A549 (cell line): Measurements from ENCODE around the gene RAPGEF6. TPM values are rescaled to one million over a fixed set of nuclear protein-coding genes. Genes with fewer than 3 reads are reported as not detected.

Experiments
- ATAC-seq, 2 experiments: fragments of 200-7000 bp in 1 of 2; fragments of >200 bp in 1 of 2; cut with Nextera tagmentation in 1 of 2; cut with Tn5 transposase in 1 of 2; 3 replicates each; pipeline versions ENCODE4 v1.8.0 to v1.9.1; 2018 to 2020; ENCODE audit warnings: mild to moderate bottlenecking in 1 of 2, moderate library complexity in 1 of 2
- CTCF ChIA-PET: fragments of 300-600 bp; sonication (Branson Sonifier 250); formaldehyde crosslinking; extraction: SDS; loops from one replicate; lab custom pipeline; 2021; ENCODE audit warnings: antibody characterized with exemption, inconsistent platforms; lab: Yijun Ruan, JAX
- POLR2A ChIA-PET: fragments of 350-600 bp; formaldehyde crosslinking; extraction: SDS; loops from one replicate; lab custom pipeline; 2021; ENCODE audit warnings: antibody characterized with exemption, inconsistent platforms; lab: Yijun Ruan, JAX
- DNase-seq, 2 experiments: peaks; one replicate each; pipeline versions ENCODE4 v3.0.0 to v3.0.0-alpha.2; 2011 to 2016; ENCODE audit warnings: low read depth in 1 of 2, low spot score in 1 of 2
- FAIRE-seq: peaks from 2 replicates; lab custom pipeline; 2011; peaks lifted over from hg19 to GRCh38; lab: Jason Lieb, UNC
- H3K27ac ChIP-seq, 2 experiments: fragments of >200 bp; sonication (Bioruptor Twin); formaldehyde crosslinking; 3 replicates each; pipeline ENCODE4 v1.5.1; 2016 to 2017
- H3K4me1 ChIP-seq: fragments of >200 bp; sonication (Bioruptor Twin); formaldehyde crosslinking; 3 replicates; pipeline ENCODE4 v1.6.1; 2016
- H3K4me2 ChIP-seq: fragments of >200 bp; sonication (Bioruptor Twin); formaldehyde crosslinking; 3 replicates; pipeline ENCODE4 v1.6.1; 2016
- H3K4me3 ChIP-seq: fragments of >200 bp; sonication (Bioruptor Twin); formaldehyde crosslinking; 3 replicates; pipeline ENCODE4 v1.5.1; 2016
- H3K9me3 ChIP-seq: fragments of >200 bp; sonication (Bioruptor Twin); formaldehyde crosslinking; 3 replicates; pipeline ENCODE4 v1.6.1; 2016
- FOSL2 ChIP-seq, 2 experiments: fragments of 450-650 bp in 1 of 2; fragments of >200 bp in 1 of 2; sonication (Bioruptor Twin) in 1 of 2; formaldehyde crosslinking; IDR thresholded peaks; 2 replicates each; pipeline versions ENCODE4 v1.5.0 to v1.6.1; 2016 to 2020; ENCODE audit warnings: mild to moderate bottlenecking in 1 of 2, moderate library complexity in 1 of 2
- FOXS1 ChIP-seq: fragments of 250-450 bp; sonication (Bioruptor Pico); IDR thresholded peaks from 2 replicates; pipeline ENCODE4 v1.5.0; 2020; ENCODE audit warnings: mild to moderate bottlenecking, moderate library complexity
- HOXB13 ChIP-seq: fragments of 250-450 bp; sonication (Bioruptor Pico); IDR thresholded peaks from 2 replicates; pipeline ENCODE4 v1.5.0; 2020; ENCODE audit warnings: low read depth, mild to moderate bottlenecking, moderate library complexity
- HOXB5 ChIP-seq: fragments of 250-450 bp; sonication (Bioruptor Pico); IDR thresholded peaks from 2 replicates; pipeline ENCODE4 v1.5.0; 2020; ENCODE audit warnings: mild to moderate bottlenecking, moderate library complexity
- JUN ChIP-seq, 2 experiments: fragments of >200 bp; sonication (Bioruptor Twin); formaldehyde crosslinking; IDR thresholded peaks; 2 replicates in 1 of 2; 3 replicates in 1 of 2; pipeline ENCODE4 v1.6.1; 2016 to 2017
- JUNB ChIP-seq: fragments of >200 bp; sonication (Bioruptor Twin); formaldehyde crosslinking; IDR thresholded peaks from 2 replicates; pipeline ENCODE4 v1.6.1; 2016
- KDM1A ChIP-seq: fragments of 200-600 bp; sonication (generic); IDR thresholded peaks from 2 replicates; pipeline ENCODE4 v1.6.1; 2016; ENCODE audit warnings: low read depth, mild to moderate bottlenecking
- MYC ChIP-seq: IDR thresholded peaks from 2 replicates; pipeline ENCODE4 v1.6.1; 2012; ENCODE audit warnings: mild to moderate bottlenecking, inconsistent platforms, low read length, improper control_type of control experiment, borderline replicate concordance
- NPAS2 ChIP-seq: fragments of 250-450 bp; sonication (Bioruptor Pico); IDR thresholded peaks from 2 replicates; pipeline ENCODE4 v1.8.0; 2022; ENCODE audit warnings: mild to moderate bottlenecking, moderate library complexity, borderline replicate concordance
- PBX3 ChIP-seq: IDR thresholded peaks from 2 replicates; pipeline ENCODE4 v1.6.1; 2012
- POLR2A ChIP-seq: IDR thresholded peaks from 2 replicates; pipeline ENCODE4 v1.6.1; 2012; ENCODE audit warnings: mild to moderate bottlenecking, low read length
- RCOR1 ChIP-seq: fragments of 150-350 bp; IDR thresholded peaks from 2 replicates; pipeline ENCODE4 v1.6.1; 2014; ENCODE audit warnings: antibody characterized with exemption, low read length, low read depth
- USF2 ChIP-seq: fragments of 450-650 bp; IDR thresholded peaks from 2 replicates; pipeline ENCODE4 v1.6.1; 2014; ENCODE audit warnings: antibody characterized with exemption
- ZFP36 ChIP-seq: fragments of 450-650 bp; IDR thresholded peaks from 2 replicates; pipeline ENCODE4 v1.6.1; 2014; ENCODE audit warnings: borderline replicate concordance; ENCODE audit not compliant: partially characterized antibody
- ZSCAN20 ChIP-seq: fragments of 250-450 bp; sonication (Bioruptor Pico); IDR thresholded peaks from 2 replicates; pipeline ENCODE4 v1.8.0; 2022; ENCODE audit warnings: mild to moderate bottlenecking, moderate library complexity
- WGBS: methylation state at CpG from one replicate; pipeline ENCODE4 v1.1.6; 2017; ENCODE audit errors: missing lambda C conversion rate; 5-methylcytosine and 5-hydroxymethylcytosine counted together
- polyA plus RNA-seq, 4 experiments: library from polyadenylated mRNA; depleted of rRNA in 3 of 4; stranded (reverse); fragments of >200 nt; fragmentation: RNase III in 1 of 4; extraction: RNeasy Plus Mini Kit Qiagen cat#74134 plus additional on column Dnase treatment in 1 of 4; gene quantifications; 2 replicates in 3 of 4; 3 replicates in 1 of 4; pipeline ENCODE4 v1.2.3, GENCODE V29; 2011 to 2017
- TF ChIP-seq, protein P1 (sequence below): fragments of 200-600 bp; sonication (generic); IDR thresholded peaks from 2 replicates; pipeline ENCODE4 v1.6.1; 2016; ENCODE audit warnings: antibody characterized with exemption, mild to moderate bottlenecking, moderate library complexity
- TF ChIP-seq, protein P2 (sequence below): IDR thresholded peaks from 2 replicates; pipeline ENCODE4 v1.6.1; 2012
- TF ChIP-seq, protein P3 (sequence below): fragments of 250-450 bp; sonication (Bioruptor Pico); IDR thresholded peaks from 2 replicates; pipeline ENCODE4 v1.5.0; 2021; ENCODE audit warnings: mild to moderate bottlenecking, moderate library complexity, borderline replicate concordance

Gene RAPGEF6
- polyA plus RNA-seq, 2 of the 4 experiments (the other 2 are of a cell fraction), result 5.9 to 15.2 TPM

- TF ChIP-seq USF2 (peak; percentile 86), PBX3 (no peak), HOXB13 (CRISPR knock-in tag) (no peak), FOXS1 (no peak), JUNB (no peak), ZSCAN20 (CRISPR knock-in tag) (no peak), JUN (IDR thresholded peaks at IDR 0.05) (peak; percentile 84 to 85; a peak in 4 of 5 replicates)
- TF ChIP-seq, protein P1, sequence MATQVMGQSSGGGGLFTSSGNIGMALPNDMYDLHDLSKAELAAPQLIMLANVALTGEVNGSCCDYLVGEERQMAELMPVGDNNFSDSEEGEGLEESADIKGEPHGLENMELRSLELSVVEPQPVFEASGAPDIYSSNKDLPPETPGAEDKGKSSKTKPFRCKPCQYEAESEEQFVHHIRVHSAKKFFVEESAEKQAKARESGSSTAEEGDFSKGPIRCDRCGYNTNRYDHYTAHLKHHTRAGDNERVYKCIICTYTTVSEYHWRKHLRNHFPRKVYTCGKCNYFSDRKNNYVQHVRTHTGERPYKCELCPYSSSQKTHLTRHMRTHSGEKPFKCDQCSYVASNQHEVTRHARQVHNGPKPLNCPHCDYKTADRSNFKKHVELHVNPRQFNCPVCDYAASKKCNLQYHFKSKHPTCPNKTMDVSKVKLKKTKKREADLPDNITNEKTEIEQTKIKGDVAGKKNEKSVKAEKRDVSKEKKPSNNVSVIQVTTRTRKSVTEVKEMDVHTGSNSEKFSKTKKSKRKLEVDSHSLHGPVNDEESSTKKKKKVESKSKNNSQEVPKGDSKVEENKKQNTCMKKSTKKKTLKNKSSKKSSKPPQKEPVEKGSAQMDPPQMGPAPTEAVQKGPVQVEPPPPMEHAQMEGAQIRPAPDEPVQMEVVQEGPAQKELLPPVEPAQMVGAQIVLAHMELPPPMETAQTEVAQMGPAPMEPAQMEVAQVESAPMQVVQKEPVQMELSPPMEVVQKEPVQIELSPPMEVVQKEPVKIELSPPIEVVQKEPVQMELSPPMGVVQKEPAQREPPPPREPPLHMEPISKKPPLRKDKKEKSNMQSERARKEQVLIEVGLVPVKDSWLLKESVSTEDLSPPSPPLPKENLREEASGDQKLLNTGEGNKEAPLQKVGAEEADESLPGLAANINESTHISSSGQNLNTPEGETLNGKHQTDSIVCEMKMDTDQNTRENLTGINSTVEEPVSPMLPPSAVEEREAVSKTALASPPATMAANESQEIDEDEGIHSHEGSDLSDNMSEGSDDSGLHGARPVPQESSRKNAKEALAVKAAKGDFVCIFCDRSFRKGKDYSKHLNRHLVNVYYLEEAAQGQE, result peak; percentile 82
Measured at GRCh38 chr5:131634996-131635683, at the start of gene RAPGEF6 (continued).

GRCh38 chr5:131684595-131684994 lies 49.6 kb upstream of the RAPGEF6 start:
- no peaks in the 10 kb centered on the region for H3K4me1 ChIP-seq
- TF ChIP-seq, protein P2, sequence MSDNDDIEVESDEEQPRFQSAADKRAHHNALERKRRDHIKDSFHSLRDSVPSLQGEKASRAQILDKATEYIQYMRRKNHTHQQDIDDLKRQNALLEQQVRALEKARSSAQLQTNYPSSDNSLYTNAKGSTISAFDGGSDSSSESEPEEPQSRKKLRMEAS, result no peak
- TF ChIP-seq RCOR1, result no peak
- TF ChIP-seq KDM1A, result no peak
- no peak for TF ChIP-seq NPAS2 (CRISPR knock-in tag)
- no peak for TF ChIP-seq HOXB5
- ChIA-PET CTCF (no interaction called here), POLR2A (no interaction called here)
- H3K4me3 ChIP-seq, result no peak overlapping the region
- no peak overlapping the region for H3K4me2 ChIP-seq
- H3K27ac ChIP-seq, result no peak overlapping the region
- FAIRE-seq (no peak), DNase-seq (no peak), ATAC-seq (no peak)
- H3K9me3 ChIP-seq, result no peaks in the 10 kb centered on the region

DNA sequence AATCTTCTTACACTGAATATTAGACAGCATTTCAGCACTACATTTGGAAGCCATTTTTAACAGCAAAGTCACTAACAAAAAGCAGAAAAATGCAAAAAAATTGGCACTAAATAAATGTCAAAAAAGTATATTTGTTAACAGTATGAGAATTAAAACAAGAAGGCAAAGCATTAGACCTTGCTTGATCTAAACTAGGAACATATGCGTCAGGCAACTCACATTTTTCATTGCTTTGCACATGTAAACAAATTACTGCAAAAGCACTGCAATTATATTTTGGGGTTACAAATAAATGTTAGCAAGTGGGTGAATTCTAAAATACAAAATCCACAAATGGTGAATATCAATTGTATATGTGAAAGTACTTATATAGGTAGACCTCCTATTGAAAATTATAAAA lies 49.0 kb upstream of the RAPGEF6 start:
- FAIRE-seq (no peak), DNase-seq (no peak), ATAC-seq (no peak)
- Histone ChIP-seq H3K4me3 (no peak overlapping the region), H3K4me2 (no peak overlapping the region), H3K27ac (no peak overlapping the region), H3K9me3 (no peaks in the 10 kb centered on the region), H3K4me1 (no peaks in the 10 kb centered on the region)
- TF ChIP-seq, protein P2, result no peak
- TF ChIP-seq ZFP36, result no peak
- TF ChIP-seq, protein P3, sequence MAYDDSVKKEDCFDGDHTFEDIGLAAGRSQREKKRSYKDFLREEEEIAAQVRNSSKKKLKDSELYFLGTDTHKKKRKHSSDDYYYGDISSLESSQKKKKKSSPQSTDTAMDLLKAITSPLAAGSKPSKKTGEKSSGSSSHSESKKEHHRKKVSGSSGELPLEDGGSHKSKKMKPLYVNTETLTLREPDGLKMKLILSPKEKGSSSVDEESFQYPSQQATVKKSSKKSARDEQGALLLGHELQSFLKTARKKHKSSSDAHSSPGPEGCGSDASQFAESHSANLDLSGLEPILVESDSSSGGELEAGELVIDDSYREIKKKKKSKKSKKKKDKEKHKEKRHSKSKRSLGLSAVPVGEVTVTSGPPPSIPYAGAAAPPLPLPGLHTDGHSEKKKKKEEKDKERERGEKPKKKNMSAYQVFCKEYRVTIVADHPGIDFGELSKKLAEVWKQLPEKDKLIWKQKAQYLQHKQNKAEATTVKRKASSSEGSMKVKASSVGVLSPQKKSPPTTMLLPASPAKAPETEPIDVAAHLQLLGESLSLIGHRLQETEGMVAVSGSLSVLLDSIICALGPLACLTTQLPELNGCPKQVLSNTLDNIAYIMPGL, result no peak
- no peak for TF ChIP-seq FOSL2 (IDR thresholded peaks at IDR 0.05)
- TF ChIP-seq FOSL2 (CRISPR knock-in tag; IDR thresholded peaks at IDR 0.05), result no peak
- no peak for TF ChIP-seq HOXB13 (CRISPR knock-in tag)
- TF ChIP-seq MYC, result no peak
- TF ChIP-seq POLR2A, result no peak
- WGBS, result 77% methylated on average over 1 of the region's 1 CpG
- ChIA-PET CTCF (no interaction called here), POLR2A (no interaction called here)
